DND-41 (cell line): Measurements from ENCODE around the gene RABL6.
A peak's percentile ranks its signal among the peaks of the same experiment; 100 is the strongest.

ENCODE experiments used
- ATAC-seq: fragments of 200-7000 bp; cut with Tn5 transposase; 3 replicates; pipeline ENCODE4 v1.9.1; 2021; ENCODE audit warnings: low read depth; ENCODE audit not compliant: insufficient read depth
- DNase-seq: peaks from one replicate; pipeline ENCODE4 v3.0.0-alpha.2; 2020
- H2AFZ ChIP-seq: 2 replicates; pipeline ENCODE4 v1.6.0; 2012; ENCODE audit warnings: low read depth, low read length
- H3K27ac ChIP-seq: 2 replicates; pipeline ENCODE4 v1.5.1; 2012; ENCODE audit warnings: low read length, inconsistent platforms
- H3K27me3 ChIP-seq: fragments of 200-600 bp; sonication (generic); 2 replicates; pipeline ENCODE4 v1.6.0; 2012; ENCODE audit warnings: low read length, mild to moderate bottlenecking, inconsistent platforms; ENCODE audit not compliant: insufficient read depth, poor library complexity
- H3K36me3 ChIP-seq: 2 replicates; pipeline ENCODE4 v1.5.1; 2012; ENCODE audit warnings: low read length, inconsistent platforms; ENCODE audit not compliant: insufficient read depth
- H3K4me1 ChIP-seq: 2 replicates; pipeline ENCODE4 v1.5.1; 2012; ENCODE audit warnings: mild to moderate bottlenecking, low read length; ENCODE audit not compliant: insufficient read depth
- H3K4me2 ChIP-seq: 2 replicates; pipeline ENCODE4 v1.6.0; 2012; ENCODE audit warnings: mild to moderate bottlenecking, moderate library complexity, low read length, inconsistent platforms; ENCODE audit not compliant: insufficient read depth
- H3K4me3 ChIP-seq, 2 experiments: fragments of 200-600 bp in 1 of 2; shearing (Covaris generic) in 1 of 2; 2 replicates each; pipeline ENCODE4 v1.5.1; 2012 to 2016; ENCODE audit warnings: inconsistent platforms in 2 of 2, low read length in 2 of 2, mild to moderate bottlenecking in 2 of 2, low read depth in 1 of 2, moderate library complexity in 1 of 2
- H3K79me2 ChIP-seq: 2 replicates; pipeline ENCODE4 v1.6.0; 2012; ENCODE audit warnings: low read length, inconsistent platforms; ENCODE audit not compliant: insufficient read depth
- H3K9ac ChIP-seq: 2 replicates; pipeline ENCODE4 v1.6.0; 2012; ENCODE audit warnings: low read depth, mild to moderate bottlenecking, inconsistent platforms, low read length, moderate library complexity
- H3K9me3 ChIP-seq: 2 replicates; pipeline ENCODE4 v1.5.1; 2012; ENCODE audit warnings: low read length, moderate library complexity, mild to moderate bottlenecking, inconsistent platforms; ENCODE audit not compliant: insufficient read depth, severe bottlenecking
- H4K20me1 ChIP-seq: 2 replicates; pipeline ENCODE4 v1.6.0; 2012; ENCODE audit warnings: low read length; ENCODE audit not compliant: insufficient read depth
- CTCF ChIP-seq: IDR thresholded peaks from 2 replicates; pipeline ENCODE4 v1.5.1; 2012; ENCODE audit warnings: borderline replicate concordance, low read length, moderate library complexity, mild to moderate bottlenecking; ENCODE audit not compliant: poor library complexity, severe bottlenecking; ENCODE audit errors: extremely low read depth
- EZH2 ChIP-seq: IDR thresholded peaks from 3 replicates; pipeline ENCODE4 v1.6.1; 2012; ENCODE audit warnings: borderline replicate concordance, low read depth, mild to moderate bottlenecking, moderate library complexity, low read length, inconsistent platforms; ENCODE audit not compliant: severe bottlenecking

RABL6 gene

GRCh38 chr9:136846376-136847087 lies 38.8 kb downstream of the RABL6 start:
- Histone ChIP-seq H3K27ac (no peak overlapping the region), H3K4me3 (no peak overlapping the region), H3K4me2 (no peak overlapping the region)

GRCh38 chr9:136847088-136847825 lies 39.5 kb downstream of the RABL6 start:
- Histone ChIP-seq H3K9me3 (no peaks in the 10 kb centered on the region), H2AFZ (peak overlapping the region; percentile 84; the same call in 1 of the 2 replicates), H3K4me3 (peak overlapping the region; percentile 70 to 98; a peak in 3 of 4 replicates), H3K27ac (no peak overlapping the region), H3K4me1 (peaks cover 26% of the 10 kb centered on the region), H3K4me2 (peak overlapping the region; percentile 88), H3K79me2 (peaks cover 6% of the 10 kb centered on the region), H3K27me3 (no peaks in the 10 kb centered on the region), H4K20me1 (peaks cover 15% of the 10 kb centered on the region), H3K36me3 (peaks cover 23% of the 10 kb centered on the region), H3K9ac (peak overlapping the region; percentile 88)
- peak; percentile 31 for DNase-seq
- TF ChIP-seq EZH2 (no peak), CTCF (no peak)
- ATAC-seq, result no peak

More at GRCh38 chr9:136846376-136847087, 38.8 kb downstream of the RABL6 start:
- ATAC-seq (no peak), DNase-seq (no peak)
- Histone ChIP-seq H3K9ac (no peak overlapping the region), H3K9me3 (no peaks in the 10 kb centered on the region), H3K27me3 (no peaks in the 10 kb centered on the region), H3K36me3 (peaks cover 18% of the 10 kb centered on the region), H2AFZ (no peak overlapping the region), H4K20me1 (peaks cover 15% of the 10 kb centered on the region), H3K4me1 (peaks cover 33% of the 10 kb centered on the region), H3K79me2 (peaks cover 6% of the 10 kb centered on the region)
- no peak for TF ChIP-seq CTCF
- TF ChIP-seq EZH2, result no peak

GRCh38 chr9:136847826-136848392 lies 40.2 kb downstream of the RABL6 start:
- peak; percentile 52 for ATAC-seq
- H2AFZ ChIP-seq, result peak overlapping the region; percentile 84

More at GRCh38 chr9:136847826-136848392, 40.2 kb downstream of the RABL6 start:
- Histone ChIP-seq H3K4me2 (peak overlapping the region; percentile 88), H3K4me1 (peaks cover 22% of the 10 kb centered on the region), H4K20me1 (peaks cover 15% of the 10 kb centered on the region), H3K9ac (peak overlapping the region; percentile 88), H3K4me3 (peak overlapping the region; percentile 70 to 98), H3K9me3 (no peaks in the 10 kb centered on the region), H3K36me3 (peaks cover 23% of the 10 kb centered on the region), H3K27me3 (no peaks in the 10 kb centered on the region), H3K79me2 (peaks cover 6% of the 10 kb centered on the region), H3K27ac (peak overlapping the region; percentile 76)
- TF ChIP-seq EZH2, result no peak
- TF ChIP-seq CTCF, result no peak
- DNase-seq, result peak; percentile 84
